ENCODE data around the gene ARRB1. TPM values are rescaled to one million over a fixed set of nuclear protein-coding genes. Genes with fewer than 3 reads are reported as not detected.

ARRB1 gene
- total RNA-seq, 5 donors from 2014 or later (not counting 1 experiment from before 2014, with no cell fraction given): 37.2 to 57.3 (median 47.3) TPM

DNA sequence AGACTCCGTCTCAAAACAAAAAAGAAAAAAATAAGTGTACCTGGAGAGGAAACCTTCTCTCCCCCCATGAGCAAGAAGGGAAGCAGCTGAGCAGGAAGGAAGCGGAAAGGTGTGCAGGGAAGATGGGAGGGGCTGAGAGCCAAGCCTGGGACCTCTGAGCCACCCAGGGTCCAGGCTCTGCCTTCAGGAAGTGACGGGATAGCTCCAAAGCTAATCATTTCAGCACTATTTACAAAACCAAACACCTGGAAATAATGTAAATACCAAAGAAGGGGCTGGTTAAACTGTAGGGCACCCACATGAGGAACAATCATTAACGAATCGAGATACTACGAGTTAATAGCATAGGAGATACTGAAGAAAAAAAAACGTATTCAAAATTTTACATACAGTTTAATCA, 27.9 kb downstream of the ARRB1 start:
- H3K4me3 Mint-ChIP-seq: peak overlapping the region in 1 of 3 donors; percentile 52
- H3K9me3 ChIP-seq: no peaks in the 10 kb centered on the region
- WGBS (ENCODE audit: insufficient coverage): no CpG with 5 or more reads among the region's 7 CpGs
- CTCF ChIA-PET: interaction anchor here in 1 of 2 donors (0.5 kb wide), 1 partner anchor 397 kb away, joined by 3 read pairs; no protein-coding TSS in a partner anchor
- no peaks in the 10 kb centered on the region for H3K9me3 Mint-ChIP-seq
- peaks cover 46 to 58% (median 58%) of the 10 kb centered on the region in 3 donors for H3K4me1 Mint-ChIP-seq
- DNase-seq (no peak), ATAC-seq (replicated peaks in 1 of 4) (peak in 1 of 4 experiments; percentile 36)
- H3K27ac Mint-ChIP-seq: peak overlapping the region; percentile 72 to 90
- no peaks in the 10 kb centered on the region for H3K27me3 ChIP-seq (replicated peaks in 1 of 2; ENCODE audit: control insufficient read depth in 2 of 2, extremely low read depth in 1 of 2, insufficient read depth in 2 of 2, low read length in 1 of 2)
- H3K36me3 ChIP-seq (ENCODE audit: control insufficient read depth in 2 of 2, extremely low read depth in 1 of 2, insufficient read depth in 1 of 2, low read length in 1 of 2): peaks cover 2 to 4% of the 10 kb centered on the region in 2 donors
- peaks cover 28 to 41% of the 10 kb centered on the region in 2 experiments for H3K4me1 ChIP-seq (ENCODE audit: control insufficient read depth in 1 of 2, extremely low read depth in 1 of 2, insufficient read depth in 2 of 2, low read length in 2 of 2)
- peaks cover 5% of the 10 kb centered on the region for H3K36me3 Mint-ChIP-seq
- POLR2A ChIA-PET: no interaction called here
- no peak overlapping the region for H3K4me3 ChIP-seq (ENCODE audit: control insufficient read depth in 1 of 2, extremely low read depth in 1 of 2, low read length in 1 of 2)
- H3K27me3 Mint-ChIP-seq: no peaks in the 10 kb centered on the region
- no peak overlapping the region for H3K27ac ChIP-seq (ENCODE audit: low read length)

DNA sequence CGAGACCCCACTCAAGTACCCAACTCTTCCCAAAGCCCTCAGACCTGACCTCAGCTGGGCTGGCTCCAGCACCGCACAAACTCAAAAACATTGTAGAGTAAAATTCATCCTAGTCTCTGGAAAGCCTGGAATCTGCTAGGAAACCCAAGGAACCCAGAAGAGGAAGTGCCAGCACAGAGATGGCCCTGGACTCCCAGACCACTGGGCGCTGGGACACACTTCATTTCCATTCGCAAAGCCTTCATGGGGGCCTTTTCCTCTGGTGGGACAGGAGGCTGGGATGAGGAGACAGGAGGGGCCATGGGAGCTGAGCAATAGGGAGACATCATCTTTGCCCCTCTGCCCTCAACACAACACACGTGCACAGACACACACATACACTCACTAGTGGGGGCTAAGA, 30.8 kb downstream of the ARRB1 start:
- H3K27me3 ChIP-seq (replicated peaks in 1 of 2; ENCODE audit: control insufficient read depth in 2 of 2, extremely low read depth in 1 of 2, insufficient read depth in 2 of 2, low read length in 1 of 2): no peaks in the 10 kb centered on the region
- Mint-ChIP-seq H3K36me3 (peaks cover 5% of the 10 kb centered on the region), H3K27ac (no peak overlapping the region), H3K4me3 (no peak overlapping the region), H3K27me3 (no peaks in the 10 kb centered on the region), H3K9me3 (no peaks in the 10 kb centered on the region), H3K4me1 (peaks cover 34 to 50% (median 43%) of the 10 kb centered on the region in 3 donors)
- CTCF ChIA-PET: no interaction called here
- H3K4me1 ChIP-seq (ENCODE audit: control insufficient read depth in 1 of 2, extremely low read depth in 1 of 2, insufficient read depth in 2 of 2, low read length in 2 of 2): peaks cover 17 to 25% of the 10 kb centered on the region in 2 experiments
- ATAC-seq (replicated peaks in 1 of 4) (no peak), DNase-seq (no peak)
- whole genome bisulfite sequencing (ENCODE audit: insufficient coverage): no CpG with 5 or more reads among the region's 5 CpGs
- peaks cover 2 to 4% of the 10 kb centered on the region in 2 donors for H3K36me3 ChIP-seq (ENCODE audit: control insufficient read depth in 2 of 2, extremely low read depth in 1 of 2, insufficient read depth in 1 of 2, low read length in 1 of 2)
- no peak overlapping the region for H3K4me3 ChIP-seq (ENCODE audit: control insufficient read depth in 1 of 2, extremely low read depth in 1 of 2, low read length in 1 of 2)
- POLR2A ChIA-PET: no interaction called here
- H3K27ac ChIP-seq (ENCODE audit: low read length): no peak overlapping the region
- H3K9me3 ChIP-seq: no peaks in the 10 kb centered on the region

GRCh38 chr11:75320046-75320618, 31.3 kb downstream of the ARRB1 start:
- 80% methylated on average over 2 of the region's 6 CpGs for WGBS (ENCODE audit: insufficient coverage)
- Histone ChIP-seq H3K36me3 (ENCODE audit: control insufficient read depth in 2 of 2, extremely low read depth in 1 of 2, insufficient read depth in 1 of 2, low read length in 1 of 2) (peaks cover 2 to 9% of the 10 kb centered on the region in 2 donors), H3K9me3 (no peaks in the 10 kb centered on the region), H3K27me3 (replicated peaks in 1 of 2; ENCODE audit: control insufficient read depth in 2 of 2, extremely low read depth in 1 of 2, insufficient read depth in 2 of 2, low read length in 1 of 2) (no peaks in the 10 kb centered on the region), H3K27ac (ENCODE audit: low read length) (no peak overlapping the region), H3K4me1 (ENCODE audit: control insufficient read depth in 1 of 2, extremely low read depth in 1 of 2, insufficient read depth in 2 of 2, low read length in 2 of 2) (peaks cover 17 to 25% of the 10 kb centered on the region in 2 experiments), H3K4me3 (ENCODE audit: control insufficient read depth in 1 of 2, extremely low read depth in 1 of 2, low read length in 1 of 2) (no peak overlapping the region)
- ChIA-PET POLR2A (no interaction called here), CTCF (no interaction called here)
- Mint-ChIP-seq H3K27me3 (no peaks in the 10 kb centered on the region), H3K4me1 (peaks cover 39 to 55% (median 48%) of the 10 kb centered on the region in 3 donors), H3K4me3 (no peak overlapping the region), H3K27ac (no peak overlapping the region), H3K9me3 (no peaks in the 10 kb centered on the region), H3K36me3 (peaks cover 8% of the 10 kb centered on the region)
- ATAC-seq (replicated peaks in 1 of 4): no peak
- DNase-seq: no peak

GRCh38 chr11:75319035-75319877, 32.2 kb downstream of the ARRB1 start:
- ChIA-PET POLR2A (no interaction called here), CTCF (interaction anchor here in 1 of 2 donors (0.6 kb wide), 1 partner anchor 1479 kb away, joined by 3 read pairs; no protein-coding TSS in a partner anchor)
- ATAC-seq (replicated peaks in 1 of 4) (no peak), DNase-seq (no peak)
- Mint-ChIP-seq H3K27ac (no peak overlapping the region), H3K4me3 (no peak overlapping the region), H3K4me1 (peaks cover 36 to 49% (median 48%) of the 10 kb centered on the region in 3 donors), H3K27me3 (no peaks in the 10 kb centered on the region), H3K9me3 (no peaks in the 10 kb centered on the region), H3K36me3 (peaks cover 8% of the 10 kb centered on the region)
- no peak overlapping the region for H3K4me3 ChIP-seq (ENCODE audit: control insufficient read depth in 1 of 2, extremely low read depth in 1 of 2, low read length in 1 of 2)
- H3K27me3 ChIP-seq (replicated peaks in 1 of 2; ENCODE audit: control insufficient read depth in 2 of 2, extremely low read depth in 1 of 2, insufficient read depth in 2 of 2, low read length in 1 of 2): no peaks in the 10 kb centered on the region
- H3K4me1 ChIP-seq (ENCODE audit: control insufficient read depth in 1 of 2, extremely low read depth in 1 of 2, insufficient read depth in 2 of 2, low read length in 2 of 2): peaks cover 15 to 25% of the 10 kb centered on the region in 2 experiments
- WGBS (ENCODE audit: insufficient coverage): 85% methylated on average over 6 of the region's 11 CpGs
- no peak overlapping the region for H3K27ac ChIP-seq (ENCODE audit: low read length)
- no peaks in the 10 kb centered on the region for H3K9me3 ChIP-seq
- peaks cover 2 to 9% of the 10 kb centered on the region in 2 donors for H3K36me3 ChIP-seq (ENCODE audit: control insufficient read depth in 2 of 2, extremely low read depth in 1 of 2, insufficient read depth in 1 of 2, low read length in 1 of 2)

- no peak for ATAC-seq (replicated peaks in 1 of 4)
- H3K4me1 ChIP-seq (ENCODE audit: control insufficient read depth in 1 of 2, extremely low read depth in 1 of 2, insufficient read depth in 2 of 2, low read length in 2 of 2): peaks cover 3 to 25% of the 10 kb centered on the region in 2 experiments
- Mint-ChIP-seq H3K27me3 (no peaks in the 10 kb centered on the region), H3K27ac (no peak overlapping the region), H3K36me3 (peaks cover 6% of the 10 kb centered on the region), H3K4me1 (peaks cover 25 to 32% (median 32%) of the 10 kb centered on the region in 3 donors), H3K9me3 (no peaks in the 10 kb centered on the region), H3K4me3 (no peak overlapping the region)
- WGBS (ENCODE audit: insufficient coverage): 83% methylated on average over 10 of the region's 12 CpGs
- no peak for DNase-seq
- H3K36me3 ChIP-seq (ENCODE audit: control insufficient read depth in 2 of 2, extremely low read depth in 1 of 2, insufficient read depth in 1 of 2, low read length in 1 of 2): peaks cover 2 to 9% of the 10 kb centered on the region in 2 donors
- no peak overlapping the region for H3K4me3 ChIP-seq (ENCODE audit: control insufficient read depth in 1 of 2, extremely low read depth in 1 of 2, low read length in 1 of 2)
- ChIA-PET CTCF (no interaction called here), POLR2A (no interaction called here)
- H3K27ac ChIP-seq (ENCODE audit: low read length): no peak overlapping the region
- H3K9me3 ChIP-seq: no peaks in the 10 kb centered on the region
- H3K27me3 ChIP-seq (replicated peaks in 1 of 2; ENCODE audit: control insufficient read depth in 2 of 2, extremely low read depth in 1 of 2, insufficient read depth in 2 of 2, low read length in 1 of 2): no peaks in the 10 kb centered on the region
Observed at GRCh38 chr11:75317446-75318122, 33.9 kb downstream of the ARRB1 start.

DNA sequence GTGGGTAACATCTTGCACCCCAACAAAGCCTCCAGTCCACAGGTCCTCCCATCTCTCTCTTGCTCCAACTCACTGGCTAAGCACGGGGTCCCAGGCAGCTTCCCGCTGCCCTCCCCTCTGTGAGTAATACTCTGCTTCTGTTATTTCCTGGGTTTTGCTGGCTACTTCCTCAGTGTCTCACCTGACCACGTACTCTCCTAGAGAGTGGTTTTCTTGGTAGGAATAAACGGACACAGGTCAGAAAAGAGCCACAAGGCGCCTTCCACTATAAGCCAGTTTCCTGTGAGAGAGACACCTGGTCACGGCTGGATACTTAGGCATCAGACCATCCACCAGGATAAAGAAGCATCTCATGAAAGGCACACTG, 36.0 kb downstream of the ARRB1 start:
- peaks cover 4% of the 10 kb centered on the region for H3K36me3 Mint-ChIP-seq
- Histone ChIP-seq H3K36me3 (ENCODE audit: control insufficient read depth in 2 of 2, extremely low read depth in 1 of 2, insufficient read depth in 1 of 2, low read length in 1 of 2) (peaks cover 2 to 9% of the 10 kb centered on the region in 2 donors), H3K4me3 (ENCODE audit: control insufficient read depth in 1 of 2, extremely low read depth in 1 of 2, low read length in 1 of 2) (no peak overlapping the region), H3K27ac (ENCODE audit: low read length) (no peak overlapping the region), H3K9me3 (no peaks in the 10 kb centered on the region), H3K4me1 (ENCODE audit: control insufficient read depth in 1 of 2, extremely low read depth in 1 of 2, insufficient read depth in 2 of 2, low read length in 2 of 2) (peaks cover 0 to 14% of the 10 kb centered on the region in 2 experiments), H3K27me3 (replicated peaks in 1 of 2; ENCODE audit: control insufficient read depth in 2 of 2, extremely low read depth in 1 of 2, insufficient read depth in 2 of 2, low read length in 1 of 2) (no peaks in the 10 kb centered on the region)
- no peaks in the 10 kb centered on the region for H3K9me3 Mint-ChIP-seq
- H3K27me3 Mint-ChIP-seq: no peaks in the 10 kb centered on the region
- POLR2A ChIA-PET: no interaction called here
- no CpG with 5 or more reads among the region's 6 CpGs for WGBS (ENCODE audit: insufficient coverage)
- CTCF ChIA-PET: no interaction called here
- H3K27ac Mint-ChIP-seq: peak overlapping the region; percentile 12 to 17
- H3K4me1 Mint-ChIP-seq: peaks cover 18 to 23% (median 19%) of the 10 kb centered on the region in 3 donors
- no peak overlapping the region for H3K4me3 Mint-ChIP-seq
- ATAC-seq (replicated peaks in 1 of 4) (no peak), DNase-seq (no peak)
